GM12878 (cell line): ENCODE measurements around the gene MOB2. TPM values are rescaled to one million over a fixed set of nuclear protein-coding genes. Genes with fewer than 3 reads are reported as not detected.

Experiments used
- ATAC-seq: fragments of 200-7000 bp; cut with Tn5 transposase; 3 replicates; pipeline ENCODE4 v1.9.1; 2020; ENCODE audit warnings: mild to moderate bottlenecking, moderate library complexity
- BruUV-seq: library from RNA; stranded (reverse); fragments of 400-500 nt; replicated peaks from 2 replicates; lab custom pipeline; 2021; lab: Mats Ljungman, UMichigan
- CTCF ChIA-PET: fragments of 300-600 bp; sonication (Branson Sonifier 250); formaldehyde crosslinking; extraction: SDS; loops from one replicate; lab custom pipeline; 2021; ENCODE audit warnings: inconsistent platforms; lab: Yijun Ruan, JAX
- POLR2A ChIA-PET: fragments of 350-600 bp; formaldehyde crosslinking; extraction: SDS; loops from one replicate; lab custom pipeline; 2021; ENCODE audit warnings: inconsistent platforms; lab: Charles Lee
- RAD21 ChIA-PET: fragments of 300-600 bp; sonication (Branson Sonifier 250); formaldehyde crosslinking; loops from one replicate; lab custom pipeline; 2023; ENCODE audit warnings: antibody characterized with exemption; ENCODE audit not compliant: unreplicated experiment; lab: Charles Lee
- SMC1A ChIA-PET: fragments of 300-600 bp; sonication (Branson Sonifier 250); formaldehyde crosslinking; loops from one replicate; lab custom pipeline; 2023; ENCODE audit not compliant: unreplicated experiment, uncharacterized antibody; lab: Charles Lee
- DNase-seq: peaks from one replicate; pipeline ENCODE4 v3.0.0-alpha.2; 2011; ENCODE audit warnings: low read depth, low spot score
- FAIRE-seq: peaks from 3 replicates; lab custom pipeline; 2011; peaks lifted over from hg19 to GRCh38; lab: Jason Lieb, UNC
- H2AFZ ChIP-seq: 2 replicates; pipeline ENCODE4 v1.6.0; 2011; ENCODE audit warnings: low read depth, low read length, control low read depth; ENCODE audit not compliant: control insufficient read depth
- H3K27ac ChIP-seq: 2 replicates; pipeline ENCODE4 v1.5.1; 2011; ENCODE audit warnings: control low read depth; ENCODE audit not compliant: control insufficient read depth, insufficient read depth
- H3K27me3 ChIP-seq, 2 experiments: replicated peaks in 1 of 2; 2 replicates each; pipeline versions ENCODE4 v1.6.0 to v1.6.1; 2011; ENCODE audit warnings: low read length in 1 of 2; ENCODE audit not compliant: control insufficient read depth in 2 of 2, insufficient read depth in 2 of 2
- H3K36me3 ChIP-seq, 2 experiments: 2 replicates each; pipeline ENCODE4 v1.5.1; 2011; ENCODE audit warnings: low read length in 1 of 2; ENCODE audit not compliant: control insufficient read depth in 2 of 2, insufficient read depth in 2 of 2
- H3K4me1 ChIP-seq: 2 replicates; pipeline ENCODE4 v1.6.1; 2011; ENCODE audit warnings: mild to moderate bottlenecking, low read length, moderate library complexity, mixed read lengths; ENCODE audit not compliant: control insufficient read depth, insufficient read depth
- H3K4me2 ChIP-seq: 2 replicates; pipeline ENCODE4 v1.6.0; 2011; ENCODE audit warnings: control low read depth; ENCODE audit not compliant: control insufficient read depth, insufficient read depth
- H3K4me3 ChIP-seq: fragments of 200-600 bp; sonication (generic); 2 replicates; pipeline ENCODE4 v1.5.1; 2016
- H3K79me2 ChIP-seq: 2 replicates; pipeline ENCODE4 v1.6.0; 2011; ENCODE audit warnings: low read length; ENCODE audit not compliant: control insufficient read depth, insufficient read depth
- H3K9ac ChIP-seq: 2 replicates; pipeline ENCODE4 v1.8.0; 2011; ENCODE audit warnings: low read length, control low read depth, mixed read lengths; ENCODE audit not compliant: control insufficient read depth, insufficient read depth
- H3K9me3 ChIP-seq: replicated peaks from 3 replicates; pipeline ENCODE4 v1.5.1; 2011; ENCODE audit warnings: mild to moderate bottlenecking, low read length; ENCODE audit not compliant: control insufficient read depth, insufficient read depth
- H4K20me1 ChIP-seq: 2 replicates; pipeline ENCODE4 v1.6.0; 2011; ENCODE audit not compliant: control insufficient read depth, insufficient read depth
- WRNIP1 ChIP-seq: IDR thresholded peaks from 2 replicates; pipeline ENCODE4 v1.6.1; 2011; ENCODE audit warnings: low read depth, low read length, improper control_type of control experiment, borderline replicate concordance
- WGBS: methylation state at CpG from one replicate; pipeline ENCODE4 v1.1.6; 2016; ENCODE audit warnings: low lambda C conversion rate; ENCODE audit not compliant: insufficient replicate concordance, insufficient coverage; ENCODE audit errors: missing lambda C conversion rate; 5-methylcytosine and 5-hydroxymethylcytosine counted together
- in situ Hi-C: fragments of 300-500 bp; cut with MboI; formaldehyde crosslinking; loops from 9 replicates; pipeline ENCODE4 v1.14.3; 2018; ENCODE audit warnings: mixed read lengths
- intact Hi-C: fragments of 100-400 bp; cut with micrococcal nuclease; formaldehyde crosslinking; loops from one replicate; pipeline ENCODE4 v1.14.2; 2022; ENCODE audit not compliant: unreplicated experiment
- polyA plus RNA-seq, 11 experiments: library from polyadenylated mRNA; depleted of rRNA in 4 of 11; unstranded in 6 of 11; stranded (reverse) in 5 of 11; fragments of >200 nt; fragmentation: Nextera tagmentation in 4 of 11; fragmentation: Illumina TruSeq in 1 of 11; extraction: Ambion mirVana in 4 of 11; extraction: Trizol in 1 of 11; gene quantifications; 1 replicate in 1 of 11; 2 replicates in 10 of 11; pipeline versions ENCODE4 v1.2.1 to v1.2.3, GENCODE V29; 2011 to 2016; ENCODE audit warnings: inconsistent platforms in 2 of 11, missing spikeins in 2 of 11, low read depth in 1 of 11
- total RNA-seq, 4 experiments: library from RNA; depleted of rRNA in 3 of 4; stranded (reverse); fragments of >200 nt in 3 of 4; fragmentation: Illumina TruSeq in 1 of 4; extraction: Trizol in 1 of 4; gene quantifications; 2 replicates each; pipeline versions ENCODE4 v1.2.1 to v1.2.3, GENCODE V29; 2013 to 2021
- TF ChIP-seq, protein P1 (sequence below): fragments of 450-650 bp; IDR thresholded peaks from 2 replicates; pipeline ENCODE4 v1.6.1; 2014; ENCODE audit warnings: mild to moderate bottlenecking

Gene MOB2
- total and polyA plus RNA-seq, 10 of the 15 experiments (the other 5 are each of a cell fraction or from before 2014, with no cell fraction given): 0.10 to 34.6 (median 15.5) TPM

DNA sequence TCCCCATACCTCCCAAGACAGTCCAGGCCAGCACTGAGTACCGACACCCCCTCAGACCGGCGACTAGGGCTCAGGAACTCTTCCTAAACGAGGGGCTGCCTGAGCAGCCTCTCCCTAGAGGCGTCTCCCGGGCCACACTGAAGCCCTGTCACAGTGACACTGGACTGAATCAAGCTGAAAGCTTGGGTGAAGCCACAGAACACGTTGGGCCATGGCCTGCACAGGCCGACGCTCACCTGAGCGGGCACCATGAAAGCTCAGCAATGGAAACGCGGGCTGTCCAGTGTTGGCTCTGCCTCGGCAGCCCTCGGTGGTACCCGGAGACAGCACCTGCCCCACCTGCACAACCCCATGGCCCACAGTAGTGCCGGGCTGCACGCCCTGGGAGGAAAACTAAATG is 42.7 kb upstream of the MOB2 start:
- Histone ChIP-seq H3K79me2 (no peaks in the 10 kb centered on the region; the same call in 1 of the 2 replicates), H3K27me3 (no peaks in the 10 kb centered on the region), H2AFZ (no peak overlapping the region), H3K27ac (no peak overlapping the region), H4K20me1 (peaks cover 7% of the 10 kb centered on the region; the same call in 1 of the 2 replicates), H3K4me1 (no peaks in the 10 kb centered on the region), H3K4me2 (no peak overlapping the region), H3K4me3 (no peak overlapping the region), H3K9me3 (no peaks in the 10 kb centered on the region), H3K9ac (no peak overlapping the region), H3K36me3 (peaks cover 0 to 1% of the 10 kb centered on the region in 2 experiments; a peak in 2 of 4 replicates)
- DNase-seq: no peak
- intact Hi-C loops: no loop called here
- ATAC-seq: no peak
- BruUV-seq: no TSS peak
- in situ Hi-C loops: no loop called here
- CTCF ChIA-PET: no interaction called here
- 90% methylated on average over 17 of the region's 17 CpGs for WGBS
- RAD21 ChIA-PET: no interaction called here
- SMC1A ChIA-PET: no interaction called here
- TF ChIP-seq, protein P1, sequence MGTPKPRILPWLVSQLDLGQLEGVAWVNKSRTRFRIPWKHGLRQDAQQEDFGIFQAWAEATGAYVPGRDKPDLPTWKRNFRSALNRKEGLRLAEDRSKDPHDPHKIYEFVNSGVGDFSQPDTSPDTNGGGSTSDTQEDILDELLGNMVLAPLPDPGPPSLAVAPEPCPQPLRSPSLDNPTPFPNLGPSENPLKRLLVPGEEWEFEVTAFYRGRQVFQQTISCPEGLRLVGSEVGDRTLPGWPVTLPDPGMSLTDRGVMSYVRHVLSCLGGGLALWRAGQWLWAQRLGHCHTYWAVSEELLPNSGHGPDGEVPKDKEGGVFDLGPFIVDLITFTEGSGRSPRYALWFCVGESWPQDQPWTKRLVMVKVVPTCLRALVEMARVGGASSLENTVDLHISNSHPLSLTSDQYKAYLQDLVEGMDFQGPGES: no peak
- POLR2A ChIA-PET: no interaction called here
- FAIRE-seq: no peak

DNA sequence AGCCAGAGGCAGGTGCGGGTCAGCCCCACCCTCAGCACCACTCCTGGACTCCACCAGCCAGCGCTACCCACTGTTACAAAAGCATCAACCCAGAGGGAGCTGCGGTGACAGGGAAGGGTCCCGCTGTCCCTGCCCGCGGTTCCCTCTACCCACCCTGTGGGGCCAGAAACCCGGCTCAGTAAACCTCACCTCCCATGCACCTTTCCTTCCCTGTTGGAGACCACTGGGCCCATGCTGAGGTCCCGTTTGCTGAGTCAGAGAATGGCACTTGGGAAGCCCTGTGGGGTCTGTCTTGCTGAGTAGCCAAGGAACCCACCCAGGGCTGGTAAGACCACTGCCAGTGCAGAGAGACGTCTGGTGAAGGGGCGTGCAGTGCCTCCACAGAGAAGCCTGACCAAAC is 42.1 kb upstream of the MOB2 start:
- ChIA-PET SMC1A (no interaction called here), RAD21 (no interaction called here), CTCF (no interaction called here)
- H3K4me2 ChIP-seq: no peak overlapping the region
- H4K20me1 ChIP-seq: peaks cover 7% of the 10 kb centered on the region; the same call in 1 of the 2 replicates
- no peak overlapping the region for H3K27ac ChIP-seq
- H3K79me2 ChIP-seq: no peaks in the 10 kb centered on the region; the same call in 1 of the 2 replicates
- intact Hi-C loops (no loop called here), in situ Hi-C loops (no loop called here)
- no peaks in the 10 kb centered on the region for H3K9me3 ChIP-seq
- ATAC-seq: no peak
- H3K9ac ChIP-seq: no peak overlapping the region
- no peak overlapping the region for H2AFZ ChIP-seq
- TF ChIP-seq WRNIP1: no peak
- TF ChIP-seq, all 136 proteins: peak for 0
- BruUV-seq: no TSS peak
- H3K36me3 ChIP-seq: peaks cover 0 to 1% of the 10 kb centered on the region in 2 experiments; a peak in 2 of 4 replicates
- WGBS: 90% methylated on average over 10 of the region's 10 CpGs
- no peaks in the 10 kb centered on the region for H3K4me1 ChIP-seq
- no peak for DNase-seq
- no peaks in the 10 kb centered on the region for H3K27me3 ChIP-seq
- POLR2A ChIA-PET: no interaction called here
- no peak overlapping the region for H3K4me3 ChIP-seq
- no peak for FAIRE-seq
